GM12892 (cell line): Measurements from ENCODE around the gene GAS7.

Experiments
- POLR2A ChIP-seq: IDR thresholded peaks from 2 replicates; pipeline ENCODE4 v1.6.1; 2011; ENCODE audit warnings: low read depth, low read length, control low read depth
- POLR2AphosphoS5 ChIP-seq: IDR thresholded peaks from 2 replicates; pipeline ENCODE4 v1.6.1; 2011; ENCODE audit warnings: low read depth, low read length, control low read depth
- TAF1 ChIP-seq: IDR thresholded peaks from 2 replicates; pipeline ENCODE4 v1.6.1; 2011; ENCODE audit warnings: low read depth, mild to moderate bottlenecking, control low read depth, low read length, borderline replicate concordance

DNA sequence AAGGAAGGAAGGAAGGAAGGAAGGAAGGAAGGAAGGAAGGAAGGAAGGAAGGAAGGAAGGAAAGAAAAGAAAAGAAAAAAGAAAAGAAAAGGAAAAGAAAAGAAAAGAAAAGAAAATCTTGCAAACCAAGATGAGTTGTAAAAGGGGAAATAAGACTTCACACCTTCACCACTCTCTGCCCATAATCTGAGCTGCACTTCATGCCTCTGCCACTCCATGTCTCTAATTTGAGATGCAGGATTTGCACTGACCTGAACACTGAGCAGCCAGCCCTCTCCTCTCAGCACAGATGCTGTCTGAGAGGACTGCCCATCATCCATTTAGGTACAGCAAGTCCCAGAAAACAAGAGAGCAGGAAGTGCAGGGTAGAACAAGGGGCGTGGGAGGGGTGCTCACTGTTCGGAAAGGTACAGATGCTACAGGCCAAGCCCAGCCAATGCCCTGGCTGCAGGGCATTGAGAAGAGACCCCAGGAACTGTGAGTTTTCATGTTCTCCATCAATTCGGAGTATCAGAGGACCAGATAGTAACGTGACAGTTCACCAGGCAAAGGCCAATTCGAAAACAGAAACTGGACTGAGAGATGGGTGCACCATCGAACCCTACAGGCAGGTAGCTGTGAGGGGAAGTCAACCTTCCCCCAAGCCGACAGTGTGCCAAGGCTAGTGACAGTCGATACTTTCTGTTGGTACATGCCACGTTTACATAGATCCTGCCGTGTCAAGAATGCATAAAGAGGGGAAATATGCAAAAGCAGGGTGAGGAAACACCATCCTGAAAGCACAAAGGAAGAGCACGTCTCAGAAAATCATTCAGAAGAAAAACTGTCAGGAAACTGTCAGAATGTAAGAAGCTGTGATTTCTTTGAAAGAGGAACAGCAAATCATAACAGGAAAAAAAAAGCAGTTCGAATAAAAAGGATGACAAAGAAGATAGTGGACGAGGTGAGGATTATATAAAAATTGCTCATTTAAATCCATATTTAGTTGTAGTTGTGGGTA, 151.3 kb downstream of the GAS7 start:
- TF ChIP-seq POLR2A (no peak), POLR2AphosphoS5 (no peak), TAF1 (no peak)
